ENCODE results near the gene NR1H4.
"Not testable (repeated sequence)": the region's sequence is repeated elsewhere in the genome, so short reads cannot be mapped to it uniquely, and the experiment has no call there.

NR1H4 gene

DNA sequence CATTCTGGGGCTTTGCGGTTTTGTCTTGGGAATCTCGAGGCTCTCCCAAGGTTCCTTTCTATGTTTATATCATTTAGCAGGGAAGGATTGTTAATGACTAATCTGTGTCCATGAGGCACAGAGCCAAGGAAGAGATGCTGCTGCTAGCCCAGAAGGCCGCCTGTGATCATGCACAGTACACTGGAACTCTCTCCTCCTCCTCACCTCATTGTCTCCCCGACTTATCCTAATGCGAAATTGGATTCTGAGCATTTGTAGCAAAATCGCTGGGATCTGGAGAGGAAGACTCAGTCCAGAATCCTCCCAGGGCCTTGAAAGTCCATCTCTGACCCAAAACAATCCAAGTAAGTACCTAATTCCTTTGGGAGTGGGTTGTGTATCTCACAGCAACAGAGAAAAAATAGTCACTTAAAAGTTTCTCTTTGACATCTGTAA is at the start of gene NR1H4:
Gene NR1H4 (plus strand): TSS at position 151 of the 435 bp plus-strand sequence. CDS start 19,458 bp downstream, outside the sequence.
- no peak within 1 kb of the TSS for H3K9ac ChIP-seq (ENCODE audit: low read length)
- no peaks in the 10 kb centered on the region for H3K4me1 ChIP-seq (ENCODE audit: control insufficient read depth, insufficient read depth, low read length)
- peaks cover 6% of the 10 kb centered on the region for H3K27me3 ChIP-seq (replicated peaks; ENCODE audit: control insufficient read depth, insufficient read depth, low read length)
- peaks cover 6% of the 10 kb centered on the region for H3K9me3 ChIP-seq (ENCODE audit: control insufficient read depth, low read length)
- H3K4me3 ChIP-seq (ENCODE audit: low read length) = no peak within 1 kb of the TSS
- H3K36me3 ChIP-seq (ENCODE audit: control insufficient read depth, insufficient read depth, low read length, severe bottlenecking) = no peaks in the 10 kb centered on the region
- no peak for DNase-seq (ENCODE audit: low read depth)

DNA sequence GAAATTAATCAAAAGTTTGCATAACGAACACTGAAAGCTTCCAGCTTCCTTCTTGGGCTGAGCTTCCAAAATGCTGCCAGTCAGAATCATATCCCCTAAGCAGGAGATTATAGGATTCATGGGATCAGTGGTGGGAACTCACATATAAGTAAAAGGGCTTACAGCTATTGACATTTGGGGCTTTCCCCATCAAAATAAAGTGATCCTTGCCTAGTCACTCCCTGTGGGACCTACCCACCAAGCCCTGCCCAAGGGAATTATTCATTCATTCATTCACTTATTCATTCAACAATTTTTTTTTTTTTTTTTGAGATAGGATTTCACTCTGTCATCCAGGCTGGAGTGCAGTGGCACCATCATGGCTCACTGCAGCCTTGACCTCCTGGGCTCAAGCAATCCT is 47.5 kb upstream of the NR1H4 start:
- peaks cover 13% of the 10 kb centered on the region for H3K4me1 ChIP-seq (ENCODE audit: control insufficient read depth, insufficient read depth, low read length)
- no peak overlapping the region for H3K4me3 ChIP-seq (ENCODE audit: low read length)
- no peak for DNase-seq (ENCODE audit: low read depth)
- no peak overlapping the region for H3K9ac ChIP-seq (ENCODE audit: low read length)
- no peaks in the 10 kb centered on the region for H3K36me3 ChIP-seq (ENCODE audit: control insufficient read depth, insufficient read depth, low read length, severe bottlenecking)
- H3K27me3 ChIP-seq (replicated peaks; ENCODE audit: control insufficient read depth, insufficient read depth, low read length) = no peaks in the 10 kb centered on the region
- peaks cover 14% of the 10 kb centered on the region for H3K9me3 ChIP-seq (ENCODE audit: control insufficient read depth, low read length)

DNA sequence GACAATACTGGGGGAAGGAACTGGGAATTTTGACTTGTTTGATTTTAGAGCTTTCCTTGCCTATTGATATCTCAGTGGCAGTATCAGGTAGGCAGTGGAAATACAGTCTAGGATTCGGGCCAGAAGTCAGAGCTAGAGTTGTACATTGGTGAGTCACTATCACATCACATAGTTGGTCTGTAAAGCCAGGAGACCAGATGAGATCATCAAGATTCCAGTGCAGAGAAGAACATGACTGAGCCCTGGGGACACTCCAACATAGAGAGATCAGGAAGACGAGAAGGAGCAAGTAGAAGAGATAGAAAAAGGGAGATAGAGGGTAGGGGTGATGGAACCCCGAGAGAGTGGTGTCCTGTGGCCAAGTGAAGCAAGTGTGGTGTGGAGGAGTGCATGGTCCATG is 46.6 kb upstream of the NR1H4 start:
- Histone ChIP-seq H3K9ac (ENCODE audit: low read length) (no peak overlapping the region), H3K9me3 (ENCODE audit: control insufficient read depth, low read length) (peaks cover 14% of the 10 kb centered on the region), H3K36me3 (ENCODE audit: control insufficient read depth, insufficient read depth, low read length, severe bottlenecking) (no peaks in the 10 kb centered on the region), H3K27me3 (replicated peaks; ENCODE audit: control insufficient read depth, insufficient read depth, low read length) (no peaks in the 10 kb centered on the region), H3K4me3 (ENCODE audit: low read length) (no peak overlapping the region), H3K4me1 (ENCODE audit: control insufficient read depth, insufficient read depth, low read length) (peaks cover 13% of the 10 kb centered on the region)
- peak; percentile 61 for DNase-seq (ENCODE audit: low read depth)

DNA sequence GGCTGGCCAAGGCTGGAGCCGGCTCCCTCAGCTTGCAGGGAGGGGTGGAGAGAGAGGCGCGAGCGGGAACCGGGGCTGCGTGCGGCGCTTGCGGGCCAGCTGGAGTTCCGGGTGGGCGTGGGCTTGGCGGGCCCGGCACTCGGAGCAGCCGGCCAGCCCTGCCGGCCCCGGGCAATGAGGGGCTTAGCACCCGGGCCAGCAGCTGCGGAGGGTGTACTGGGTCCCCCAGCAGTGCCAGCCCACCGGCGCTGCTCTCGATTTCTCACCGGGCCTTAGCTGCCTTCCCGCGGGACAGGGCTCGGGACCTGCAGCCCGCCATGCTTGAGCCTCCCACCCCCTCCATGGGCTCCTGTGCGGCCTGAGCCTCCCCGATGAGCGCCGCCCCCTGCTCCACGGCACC is 43.4 kb upstream of the NR1H4 start:
- not testable (repeated sequence) for DNase-seq (ENCODE audit: low read depth); H3K27me3 ChIP-seq (replicated peaks; ENCODE audit: control insufficient read depth, insufficient read depth, low read length); H3K4me3 ChIP-seq (ENCODE audit: low read length); H3K36me3 ChIP-seq (ENCODE audit: control insufficient read depth, insufficient read depth, low read length, severe bottlenecking); H3K9ac ChIP-seq (ENCODE audit: low read length); H3K9me3 ChIP-seq (ENCODE audit: control insufficient read depth, low read length)
- H3K4me1 ChIP-seq (ENCODE audit: control insufficient read depth, insufficient read depth, low read length) = peaks cover 31% of the 10 kb centered on the region

DNA sequence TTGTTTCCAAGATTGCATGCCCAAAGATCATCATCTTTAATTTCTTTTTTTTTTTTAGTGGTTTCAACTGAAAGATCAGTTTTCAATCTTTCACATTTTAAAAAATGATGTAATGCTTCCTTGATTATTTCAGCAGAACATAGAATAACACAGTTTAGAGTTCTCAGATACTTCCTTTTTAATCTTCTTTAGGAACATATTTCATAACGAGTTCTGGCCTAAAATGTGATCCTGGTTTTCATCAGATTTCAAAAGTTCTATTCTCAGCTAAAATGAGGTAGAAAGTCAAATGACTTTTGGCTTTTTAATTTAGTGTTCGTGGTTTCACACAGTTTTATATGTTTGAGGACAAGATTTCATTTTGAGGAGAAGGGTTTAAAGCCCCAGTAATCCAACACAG is 40.0 kb upstream of the NR1H4 start:
- peak; percentile 26 for DNase-seq (ENCODE audit: low read depth)
- Histone ChIP-seq H3K27me3 (replicated peaks; ENCODE audit: control insufficient read depth, insufficient read depth, low read length) (no peaks in the 10 kb centered on the region), H3K4me1 (ENCODE audit: control insufficient read depth, insufficient read depth, low read length) (peaks cover 40% of the 10 kb centered on the region), H3K4me3 (ENCODE audit: low read length) (no peak overlapping the region), H3K36me3 (ENCODE audit: control insufficient read depth, insufficient read depth, low read length, severe bottlenecking) (no peaks in the 10 kb centered on the region), H3K9me3 (ENCODE audit: control insufficient read depth, low read length) (peaks cover 4% of the 10 kb centered on the region), H3K9ac (ENCODE audit: low read length) (peak overlapping the region; percentile 37)

- peaks cover 4% of the 10 kb centered on the region for H3K9me3 ChIP-seq (ENCODE audit: control insufficient read depth, low read length)
- H3K4me1 ChIP-seq (ENCODE audit: control insufficient read depth, insufficient read depth, low read length) = peaks cover 40% of the 10 kb centered on the region
- H3K9ac ChIP-seq (ENCODE audit: low read length) = peak overlapping the region; percentile 37
- H3K27me3 ChIP-seq (replicated peaks; ENCODE audit: control insufficient read depth, insufficient read depth, low read length) = no peaks in the 10 kb centered on the region
- DNase-seq (ENCODE audit: low read depth) = no peak
- no peaks in the 10 kb centered on the region for H3K36me3 ChIP-seq (ENCODE audit: control insufficient read depth, insufficient read depth, low read length, severe bottlenecking)
- no peak overlapping the region for H3K4me3 ChIP-seq (ENCODE audit: low read length)
Measured at GRCh38 chr12:100434177-100434576, 39.5 kb upstream of the NR1H4 start.

DNA sequence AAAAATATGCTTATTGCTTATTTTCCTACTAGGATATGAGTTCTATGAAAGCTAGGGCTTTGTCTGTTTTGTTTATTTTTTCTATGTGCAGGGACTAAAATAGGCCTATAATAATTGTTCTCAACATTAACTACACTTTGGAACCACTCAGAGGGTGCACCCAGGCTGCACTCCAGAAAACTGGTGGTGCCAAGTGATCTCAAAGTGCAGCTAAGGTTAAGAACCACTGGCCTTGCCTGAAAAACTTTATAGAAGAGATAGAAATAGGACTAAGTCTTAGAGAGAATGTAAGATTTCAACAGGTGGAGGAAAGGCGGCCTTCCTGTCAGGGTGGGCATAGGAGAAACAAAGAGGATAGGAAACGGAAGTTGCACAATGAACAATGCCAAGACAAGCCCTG is 37.7 kb upstream of the NR1H4 start:
- H3K4me1 ChIP-seq (ENCODE audit: control insufficient read depth, insufficient read depth, low read length) = peaks cover 40% of the 10 kb centered on the region
- no peaks in the 10 kb centered on the region for H3K27me3 ChIP-seq (replicated peaks; ENCODE audit: control insufficient read depth, insufficient read depth, low read length)
- no peak for DNase-seq (ENCODE audit: low read depth)
- H3K36me3 ChIP-seq (ENCODE audit: control insufficient read depth, insufficient read depth, low read length, severe bottlenecking) = no peaks in the 10 kb centered on the region
- H3K4me3 ChIP-seq (ENCODE audit: low read length) = no peak overlapping the region
- H3K9me3 ChIP-seq (ENCODE audit: control insufficient read depth, low read length) = peaks cover 4% of the 10 kb centered on the region
- H3K9ac ChIP-seq (ENCODE audit: low read length) = peak overlapping the region; percentile 58

- no peak overlapping the region for H3K4me3 ChIP-seq (ENCODE audit: low read length)
- H3K4me1 ChIP-seq (ENCODE audit: control insufficient read depth, insufficient read depth, low read length) = peaks cover 40% of the 10 kb centered on the region
- H3K9ac ChIP-seq (ENCODE audit: low read length) = peak overlapping the region; percentile 51
- DNase-seq (ENCODE audit: low read depth) = no peak
- no peaks in the 10 kb centered on the region for H3K36me3 ChIP-seq (ENCODE audit: control insufficient read depth, insufficient read depth, low read length, severe bottlenecking)
- no peaks in the 10 kb centered on the region for H3K27me3 ChIP-seq (replicated peaks; ENCODE audit: control insufficient read depth, insufficient read depth, low read length)
- H3K9me3 ChIP-seq (ENCODE audit: control insufficient read depth, low read length) = peaks cover 4% of the 10 kb centered on the region
Measured at GRCh38 chr12:100437038-100437841, 36.4 kb upstream of the NR1H4 start.

DNA sequence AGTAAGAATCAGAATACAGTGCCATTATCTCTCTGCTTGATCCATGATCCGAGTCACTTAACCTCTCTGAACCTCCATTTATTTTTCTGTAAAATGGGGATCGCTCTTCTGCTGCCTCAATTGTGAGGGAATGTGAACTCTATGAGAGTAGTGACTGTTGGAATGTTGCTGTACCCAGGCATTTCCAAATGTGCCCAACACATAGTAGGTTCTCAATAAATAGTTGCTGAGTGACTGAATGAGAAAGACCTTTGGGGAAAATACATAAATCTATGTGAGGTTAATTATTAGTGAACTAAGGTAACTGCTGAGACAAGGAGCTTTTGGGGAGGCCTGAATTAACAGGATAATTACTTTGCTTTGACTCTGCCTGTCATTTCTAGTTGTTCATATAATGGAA is 33.9 kb upstream of the NR1H4 start:
- Histone ChIP-seq H3K4me1 (ENCODE audit: control insufficient read depth, insufficient read depth, low read length) (peaks cover 22% of the 10 kb centered on the region), H3K9ac (ENCODE audit: low read length) (no peak overlapping the region), H3K9me3 (ENCODE audit: control insufficient read depth, low read length) (no peaks in the 10 kb centered on the region), H3K4me3 (ENCODE audit: low read length) (no peak overlapping the region), H3K27me3 (replicated peaks; ENCODE audit: control insufficient read depth, insufficient read depth, low read length) (no peaks in the 10 kb centered on the region), H3K36me3 (ENCODE audit: control insufficient read depth, insufficient read depth, low read length, severe bottlenecking) (no peaks in the 10 kb centered on the region)
- no peak for DNase-seq (ENCODE audit: low read depth)

- no peak overlapping the region for H3K4me3 ChIP-seq (ENCODE audit: low read length)
- peaks cover 2% of the 10 kb centered on the region for H3K4me1 ChIP-seq (ENCODE audit: control insufficient read depth, insufficient read depth, low read length)
- H3K9ac ChIP-seq (ENCODE audit: low read length) = no peak overlapping the region
- no peaks in the 10 kb centered on the region for H3K36me3 ChIP-seq (ENCODE audit: control insufficient read depth, insufficient read depth, low read length, severe bottlenecking)
- DNase-seq (ENCODE audit: low read depth) = no peak
- H3K9me3 ChIP-seq (ENCODE audit: control insufficient read depth, low read length) = no peaks in the 10 kb centered on the region
- peaks cover 5% of the 10 kb centered on the region for H3K27me3 ChIP-seq (replicated peaks; ENCODE audit: control insufficient read depth, insufficient read depth, low read length)
Measured at GRCh38 chr12:100442403-100442802, 31.3 kb upstream of the NR1H4 start.

DNA sequence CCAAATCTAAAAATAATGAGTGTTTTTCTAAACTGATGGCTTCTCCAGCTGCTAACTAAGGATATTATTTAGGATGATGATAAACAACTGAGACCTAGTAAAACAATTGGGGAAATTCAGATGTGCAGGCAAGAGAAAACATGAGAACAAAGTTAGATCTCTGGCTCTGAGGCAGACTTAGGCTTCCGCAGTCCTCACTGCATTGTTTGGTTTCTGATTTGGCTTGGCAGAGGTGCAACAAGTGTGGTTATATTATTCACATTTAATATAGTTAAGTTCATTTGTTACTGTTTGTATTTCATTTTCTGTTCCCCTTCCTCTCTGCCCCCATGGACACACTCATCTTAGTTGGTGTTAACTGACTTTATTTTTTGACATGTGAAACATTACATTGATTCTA is 30.2 kb upstream of the NR1H4 start:
- no peaks in the 10 kb centered on the region for H3K36me3 ChIP-seq (ENCODE audit: control insufficient read depth, insufficient read depth, low read length, severe bottlenecking)
- no peak overlapping the region for H3K9ac ChIP-seq (ENCODE audit: low read length)
- no peak for DNase-seq (ENCODE audit: low read depth)
- no peak overlapping the region for H3K4me3 ChIP-seq (ENCODE audit: low read length)
- H3K4me1 ChIP-seq (ENCODE audit: control insufficient read depth, insufficient read depth, low read length) = no peaks in the 10 kb centered on the region
- peaks cover 6% of the 10 kb centered on the region for H3K27me3 ChIP-seq (replicated peaks; ENCODE audit: control insufficient read depth, insufficient read depth, low read length)
- no peaks in the 10 kb centered on the region for H3K9me3 ChIP-seq (ENCODE audit: control insufficient read depth, low read length)

DNA sequence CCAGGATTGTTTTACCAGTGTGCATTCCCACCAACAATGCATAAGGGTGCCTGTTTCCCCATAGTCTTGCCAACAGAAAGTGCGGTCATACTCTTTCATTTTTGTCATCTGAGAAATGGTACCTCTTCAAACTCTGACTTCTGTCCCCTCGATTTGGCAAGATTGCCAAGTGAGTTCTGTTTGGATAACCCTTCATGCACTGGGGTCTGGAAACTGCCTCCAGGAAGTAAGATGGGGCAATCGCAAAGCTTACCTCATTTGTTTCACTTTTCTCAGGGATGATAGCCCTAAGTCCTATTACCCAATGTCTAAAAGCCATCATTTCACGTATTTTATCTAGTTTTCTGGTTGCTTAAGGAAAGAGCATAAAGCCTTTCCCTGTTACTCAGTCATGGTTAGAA is 28.6 kb upstream of the NR1H4 start:
- Histone ChIP-seq H3K9ac (ENCODE audit: low read length) (no peak overlapping the region), H3K27me3 (replicated peaks; ENCODE audit: control insufficient read depth, insufficient read depth, low read length) (peaks cover 6% of the 10 kb centered on the region), H3K36me3 (ENCODE audit: control insufficient read depth, insufficient read depth, low read length, severe bottlenecking) (no peaks in the 10 kb centered on the region), H3K4me3 (ENCODE audit: low read length) (no peak overlapping the region), H3K4me1 (ENCODE audit: control insufficient read depth, insufficient read depth, low read length) (no peaks in the 10 kb centered on the region), H3K9me3 (ENCODE audit: control insufficient read depth, low read length) (no peaks in the 10 kb centered on the region)
- DNase-seq (ENCODE audit: low read depth) = no peak
